GM19035 (cell line): ENCODE measurements around the gene SLC9A2.

Experiments
- ATAC-seq: cut with Tn5 transposase; IDR thresholded peaks from one replicate; pipeline ENCODE4 v1.9.1; 2021; ENCODE audit not compliant: unreplicated experiment

The SLC9A2 gene

GRCh38 chr2:102672107-102672776 lies 52.9 kb downstream of the SLC9A2 start:
- ATAC-seq: no peak

DNA sequence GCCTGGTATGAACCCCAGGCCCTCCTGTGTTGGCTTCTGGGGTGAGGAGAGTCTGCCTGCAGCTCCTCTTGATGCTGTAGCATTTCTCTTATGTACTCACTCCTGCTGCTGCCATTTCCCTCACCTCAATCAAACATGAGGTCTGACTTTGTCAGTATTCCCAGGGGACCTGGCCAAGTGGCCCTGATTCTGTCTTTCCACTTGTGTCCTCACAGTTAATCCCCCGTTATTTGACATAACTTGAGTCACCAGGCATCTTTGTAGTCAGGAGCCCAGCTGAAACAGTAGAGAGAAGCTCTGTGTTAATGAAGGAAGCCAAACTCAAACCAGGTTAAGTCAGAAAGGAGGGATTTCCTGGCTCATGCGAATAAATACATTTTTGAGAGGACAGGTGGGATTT lies 55.0 kb downstream of the SLC9A2 start:
- ATAC-seq: no peak

- no peak for ATAC-seq
Observed at GRCh38 chr2:102674836-102675235, 55.5 kb downstream of the SLC9A2 start.

- no peak for ATAC-seq
Observed at GRCh38 chr2:102677244-102678215, 58.2 kb downstream of the SLC9A2 start.

DNA sequence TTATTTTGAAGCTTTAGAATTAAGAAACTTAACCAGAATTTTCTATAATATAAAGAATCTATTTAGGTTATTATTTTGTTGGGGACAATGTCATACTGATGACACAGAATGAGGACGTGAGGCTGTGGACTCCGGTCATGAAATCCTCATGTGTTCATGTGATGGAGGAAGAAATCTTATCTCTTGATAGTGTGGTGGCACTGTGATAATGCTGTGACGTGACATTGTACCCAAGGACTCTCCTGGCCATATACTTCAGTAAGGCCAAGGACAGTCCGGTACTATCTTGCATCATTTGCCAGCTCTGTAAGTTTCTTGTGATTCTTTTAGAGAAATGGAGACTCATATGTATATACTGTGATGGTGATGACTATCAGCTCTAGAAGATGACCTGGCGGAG lies 59.1 kb downstream of the SLC9A2 start:
- ATAC-seq: no peak

DNA sequence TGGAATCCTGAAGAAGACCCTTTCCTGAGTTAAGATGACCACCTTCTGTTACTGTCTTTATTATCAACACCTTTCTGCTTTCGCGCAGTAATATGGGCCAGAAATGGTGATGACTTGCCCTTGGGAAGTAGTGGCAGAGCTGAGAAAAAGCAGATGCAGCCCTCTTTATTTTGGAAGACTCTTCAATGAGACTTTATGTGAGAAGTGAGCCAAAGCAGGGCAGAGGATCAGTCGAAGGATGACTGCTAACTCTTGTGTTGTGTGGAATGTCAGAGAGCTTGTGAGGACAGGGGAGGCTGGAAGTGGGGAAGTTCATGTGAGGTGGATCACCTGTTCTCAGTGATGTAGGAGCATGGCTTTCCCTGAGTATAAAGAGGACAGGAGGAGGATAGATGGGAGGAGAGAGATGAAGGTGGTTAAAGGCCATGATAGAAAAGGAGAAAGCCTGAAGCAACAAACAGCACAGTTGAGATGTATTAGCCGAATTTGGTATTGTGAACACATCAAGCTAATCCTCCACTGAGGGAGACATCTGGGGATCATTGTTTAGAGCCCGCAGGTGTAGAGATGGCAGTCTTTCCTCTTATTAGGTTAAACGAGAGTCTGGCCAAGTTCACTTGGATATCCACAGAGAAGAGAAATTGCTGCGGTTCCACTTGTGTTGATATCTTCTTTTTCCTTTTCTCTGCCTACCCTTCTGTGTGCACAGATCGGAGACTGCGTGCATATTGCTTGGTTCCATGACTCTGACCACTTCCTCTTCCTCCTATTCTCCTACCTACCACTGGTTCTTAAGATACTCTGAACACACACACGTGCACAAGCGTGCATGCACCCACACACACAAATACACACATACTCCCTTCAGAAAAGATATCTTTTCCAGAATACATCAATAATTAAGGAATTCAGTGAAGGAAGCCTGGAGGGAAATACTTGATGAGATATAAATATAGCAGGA lies 67.4 kb downstream of the SLC9A2 start:
- ATAC-seq: no peak

DNA sequence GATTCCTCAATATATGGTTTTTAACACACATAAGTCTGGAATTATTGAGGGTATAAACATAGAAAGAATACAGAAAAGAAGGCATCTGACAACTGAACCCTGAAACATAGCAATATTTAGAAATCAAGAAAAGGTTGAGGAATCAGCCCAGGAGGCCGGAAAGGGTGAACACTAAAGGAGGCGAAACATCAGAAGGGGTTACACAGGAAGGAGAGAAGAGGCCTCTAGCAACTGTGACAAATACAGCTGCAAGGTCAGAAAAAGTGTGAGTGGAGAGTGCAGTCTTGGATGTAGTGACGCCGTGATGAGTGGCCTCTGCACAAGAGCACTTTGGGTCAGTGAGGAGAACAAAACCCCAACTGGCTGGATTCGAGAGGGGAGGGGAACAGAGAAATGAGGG lies 70.7 kb downstream of the SLC9A2 start:
- ATAC-seq: no peak

GRCh38 chr2:102696463-102696862 lies 77.1 kb downstream of the SLC9A2 start:
- no peak for ATAC-seq

GRCh38 chr2:102698369-102699111 lies 79.2 kb downstream of the SLC9A2 start:
- no peak for ATAC-seq

DNA sequence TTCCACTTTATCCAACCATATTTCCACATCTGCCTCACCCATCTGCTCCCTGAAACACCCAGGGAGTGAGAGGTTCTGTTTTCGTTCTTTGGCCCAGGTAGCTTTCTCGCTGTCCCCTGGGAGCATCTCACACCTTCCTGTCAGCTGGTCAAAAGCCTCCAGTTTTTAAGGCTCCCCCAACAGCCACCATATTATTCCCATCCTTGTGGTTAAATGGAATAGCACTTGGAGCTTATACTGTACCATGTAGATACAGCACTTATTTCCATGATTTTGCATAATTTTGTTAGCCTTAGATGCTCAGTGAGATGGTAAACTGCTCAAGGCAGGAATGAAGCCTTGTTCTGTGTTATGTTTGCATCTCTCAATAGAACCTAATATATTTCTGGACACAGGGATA lies 84.0 kb downstream of the SLC9A2 start:
- ATAC-seq: no peak

DNA sequence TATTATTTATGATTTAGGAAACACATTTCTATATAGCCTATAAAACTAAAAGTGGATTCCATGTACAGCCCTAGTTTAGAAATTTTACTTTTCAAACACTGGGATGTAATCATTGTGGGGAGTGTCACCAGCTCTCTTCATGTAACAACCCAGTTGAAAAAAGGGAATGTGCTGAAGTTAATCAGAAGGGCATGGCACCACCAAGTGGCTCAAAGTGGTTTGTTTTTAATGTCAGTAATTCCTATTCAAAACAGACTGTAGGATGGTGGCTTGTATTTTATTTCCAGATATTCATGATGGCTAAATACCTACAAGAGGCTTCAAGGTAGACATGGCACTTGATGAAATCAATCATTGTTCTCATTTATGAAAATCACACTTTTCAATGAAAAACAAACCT lies 84.4 kb downstream of the SLC9A2 start:
- ATAC-seq: no peak

DNA sequence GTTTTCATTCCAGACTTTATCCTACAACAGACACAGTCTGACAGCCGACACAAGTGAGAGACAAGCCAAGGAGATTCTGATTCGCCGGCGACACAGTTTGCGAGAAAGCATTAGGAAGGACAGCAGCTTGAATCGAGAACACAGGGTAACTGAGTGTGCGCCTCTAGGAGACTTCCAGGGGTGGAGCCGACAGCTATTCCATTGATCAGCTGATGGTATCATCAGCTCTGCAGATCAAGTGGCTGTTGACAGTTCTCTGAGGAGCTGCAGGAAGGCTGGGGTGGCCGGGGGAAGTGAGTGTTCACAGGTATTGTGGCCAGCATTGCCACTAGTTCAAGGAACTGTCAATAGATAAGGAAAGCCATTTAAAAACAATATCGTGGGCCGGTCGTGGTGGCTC lies 85.2 kb downstream of the SLC9A2 start:
- ATAC-seq: no peak

- no peak for ATAC-seq
Observed at GRCh38 chr2:102707796-102708695, 88.7 kb downstream of the SLC9A2 start.

DNA sequence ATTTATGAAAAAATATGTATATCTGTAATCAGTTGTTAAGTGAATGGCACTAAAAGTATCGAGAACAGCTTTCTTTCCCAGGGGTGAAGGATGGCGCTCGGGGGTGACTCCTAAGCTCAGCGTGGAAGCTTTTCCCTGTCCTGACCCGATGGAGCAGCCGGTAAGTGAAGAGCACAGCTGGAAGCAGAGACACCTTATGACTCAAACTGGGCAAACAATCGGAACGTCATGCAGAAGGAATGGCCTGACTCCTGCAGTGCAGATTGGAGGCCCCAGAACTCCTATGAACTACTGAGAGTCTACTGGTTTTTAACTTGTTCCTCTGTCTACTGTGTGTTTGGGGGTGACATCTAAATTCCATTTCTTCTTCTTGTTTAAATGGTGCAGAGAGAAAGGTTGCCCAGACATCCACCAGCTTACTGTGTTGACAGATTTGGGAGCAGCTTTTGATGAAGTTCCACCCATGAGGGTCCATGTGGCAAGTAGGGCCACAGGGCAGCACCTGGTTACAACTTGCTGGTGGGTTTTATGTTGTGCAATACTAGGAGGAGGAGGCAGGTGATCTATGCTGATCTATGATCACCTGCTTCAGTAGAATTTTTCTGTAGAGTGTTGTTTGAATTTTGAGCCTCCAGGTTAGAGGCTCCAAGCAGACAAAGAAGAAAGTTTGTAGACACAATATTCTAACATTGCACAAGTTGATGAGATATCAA lies 89.7 kb downstream of the SLC9A2 start:
- no peak for ATAC-seq

DNA sequence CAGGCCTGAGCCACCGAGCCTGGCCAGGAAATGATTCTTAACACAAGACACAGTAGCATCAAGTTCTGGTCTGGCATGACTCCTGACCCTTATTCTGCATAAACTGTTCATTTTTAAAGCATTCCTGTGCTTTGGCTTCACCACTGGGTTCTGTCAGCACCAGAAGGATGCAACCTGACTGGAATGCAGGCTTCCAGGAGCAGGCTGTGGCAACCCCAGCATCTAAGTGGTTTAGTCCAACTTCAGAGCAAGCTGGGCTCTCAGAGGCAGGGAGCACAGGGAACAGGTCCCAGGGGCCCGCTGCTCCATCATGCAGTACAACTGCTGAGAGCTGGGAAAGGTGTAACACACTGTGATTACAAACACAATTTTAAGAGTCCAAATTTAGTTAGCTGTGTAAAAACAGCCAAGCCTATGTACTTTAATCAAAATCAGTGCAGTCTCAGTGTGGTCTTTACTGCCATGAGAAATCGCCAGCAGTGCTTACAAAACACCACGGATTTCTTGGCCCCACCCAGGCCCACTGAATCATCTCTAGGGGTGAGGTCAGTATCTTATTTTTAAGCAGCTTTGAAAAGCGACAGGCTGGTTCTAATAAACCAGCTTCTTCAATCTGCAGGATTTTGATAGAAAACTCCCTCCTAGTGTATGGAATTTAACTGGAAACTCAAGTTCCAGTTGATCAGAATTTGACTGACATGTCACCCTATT lies 98.1 kb downstream of the SLC9A2 start:
- ATAC-seq: no peak

DNA sequence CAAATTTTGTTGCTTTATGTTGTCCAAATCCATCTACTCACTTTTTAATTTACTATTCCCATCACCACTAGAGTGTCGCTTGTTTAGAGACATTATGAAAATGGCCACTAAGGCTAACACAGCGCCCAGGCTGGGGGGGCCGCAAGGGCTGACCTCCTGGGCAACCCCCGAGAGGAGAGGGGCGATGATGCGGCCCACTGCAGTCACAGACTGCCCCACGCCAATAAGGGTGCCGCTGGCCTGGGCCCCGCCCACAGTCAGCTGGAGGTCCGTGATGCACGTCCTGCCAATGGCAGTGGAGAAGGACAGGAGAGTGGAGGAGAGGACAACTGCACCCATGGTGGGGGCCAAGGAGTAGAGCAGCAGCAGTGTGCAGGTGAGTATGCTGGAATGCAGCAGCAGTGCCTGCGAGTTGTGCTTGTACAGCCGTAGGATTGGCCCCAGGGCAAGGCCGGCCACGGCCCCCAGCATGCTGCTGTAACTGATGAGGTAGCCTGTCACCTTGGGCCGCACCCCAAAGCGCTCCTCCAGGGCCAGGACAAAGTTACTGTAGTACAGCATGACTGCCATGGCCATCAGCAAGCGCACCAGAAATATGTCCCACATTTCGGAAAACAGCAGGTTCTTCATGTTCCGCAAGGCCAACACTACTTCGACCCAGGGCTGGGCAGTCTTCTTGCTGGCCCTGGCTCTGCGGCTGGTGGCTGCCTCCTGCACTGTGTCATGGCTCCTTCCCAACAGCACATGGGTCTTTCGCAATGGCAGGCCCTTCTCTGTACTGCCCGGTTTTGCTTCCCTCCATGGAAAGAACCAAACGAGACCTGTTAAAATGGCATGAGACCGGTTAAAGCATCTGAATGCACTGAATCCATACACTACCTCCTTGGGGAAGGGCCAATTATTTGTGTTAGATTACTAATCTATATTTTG lies 99.3 kb downstream of the SLC9A2 start:
- ATAC-seq: no peak

DNA sequence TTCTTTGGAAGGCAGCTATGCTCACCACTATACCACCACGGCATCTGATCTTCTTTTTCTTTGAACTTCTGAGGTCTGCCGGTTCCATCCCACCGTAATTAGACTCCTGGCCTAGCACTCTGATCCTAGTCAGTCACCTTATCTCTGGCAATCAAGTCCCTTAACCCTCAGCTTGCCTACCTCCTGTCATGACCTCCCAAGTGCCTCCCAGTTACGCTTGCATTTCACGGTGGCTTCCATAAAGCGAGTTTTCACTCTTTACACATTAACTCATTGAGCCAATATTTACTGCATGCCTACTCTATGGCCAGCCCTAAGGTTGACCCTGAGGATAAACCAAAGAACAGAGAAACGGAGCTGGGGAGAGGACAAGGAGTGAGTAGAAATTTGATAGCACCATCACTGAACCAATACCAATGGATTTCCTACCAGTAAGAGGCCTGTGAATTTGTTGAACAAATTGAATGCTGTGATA lies 104.7 kb downstream of the SLC9A2 start:
- no peak for ATAC-seq
